Tibial nerve (tissue), 4 donors: ENCODE measurements around the gene SEMA3A.

Source experiments
- EP300 ChIP-seq, 2 donors: sonication (generic); formaldehyde crosslinking; IDR thresholded peaks; one replicate each; pipeline ENCODE4 v1.6.1; 2017; ENCODE audit warnings: antibody characterized with exemption in 2 of 2, mild to moderate bottlenecking in 1 of 2
- POLR2A ChIP-seq, 2 donors: fragments of 450-650 bp; IDR thresholded peaks; one replicate each; pipeline ENCODE4 v1.6.1; 2017; ENCODE audit warnings: antibody characterized with exemption in 2 of 2, mild to moderate bottlenecking in 2 of 2, moderate library complexity in 2 of 2
- TF ChIP-seq, protein P1 (sequence below), 5 experiments: fragments of 200-600 bp in 3 of 5; fragments of 450-650 bp in 2 of 5; sonication (generic) in 3 of 5; IDR thresholded peaks; one replicate each; pipeline ENCODE4 v1.5.1; 2016 to 2019; ENCODE audit warnings: antibody characterized with exemption in 5 of 5, mild to moderate bottlenecking in 3 of 5, moderate library complexity in 2 of 5

DNA sequence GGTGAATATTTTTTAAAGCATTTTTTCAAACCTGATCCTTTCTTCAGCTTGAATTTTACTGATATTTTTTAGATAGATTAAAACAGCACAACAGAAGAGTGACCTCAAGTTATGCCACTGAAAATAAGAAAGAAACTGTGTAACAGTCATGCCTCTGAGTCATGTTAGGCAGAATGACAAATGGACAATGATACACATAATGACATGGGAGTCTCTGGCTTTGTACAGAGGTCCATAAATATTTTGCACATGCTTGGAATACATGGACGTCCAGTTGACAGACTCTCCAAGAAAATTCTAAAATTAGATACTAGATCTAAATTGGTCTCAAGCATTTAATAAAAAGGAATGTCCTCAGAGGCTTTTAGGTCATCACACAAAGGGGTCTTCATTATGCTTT lies 21.9 kb upstream of the SEMA3A start:
- TF ChIP-seq, protein P1, sequence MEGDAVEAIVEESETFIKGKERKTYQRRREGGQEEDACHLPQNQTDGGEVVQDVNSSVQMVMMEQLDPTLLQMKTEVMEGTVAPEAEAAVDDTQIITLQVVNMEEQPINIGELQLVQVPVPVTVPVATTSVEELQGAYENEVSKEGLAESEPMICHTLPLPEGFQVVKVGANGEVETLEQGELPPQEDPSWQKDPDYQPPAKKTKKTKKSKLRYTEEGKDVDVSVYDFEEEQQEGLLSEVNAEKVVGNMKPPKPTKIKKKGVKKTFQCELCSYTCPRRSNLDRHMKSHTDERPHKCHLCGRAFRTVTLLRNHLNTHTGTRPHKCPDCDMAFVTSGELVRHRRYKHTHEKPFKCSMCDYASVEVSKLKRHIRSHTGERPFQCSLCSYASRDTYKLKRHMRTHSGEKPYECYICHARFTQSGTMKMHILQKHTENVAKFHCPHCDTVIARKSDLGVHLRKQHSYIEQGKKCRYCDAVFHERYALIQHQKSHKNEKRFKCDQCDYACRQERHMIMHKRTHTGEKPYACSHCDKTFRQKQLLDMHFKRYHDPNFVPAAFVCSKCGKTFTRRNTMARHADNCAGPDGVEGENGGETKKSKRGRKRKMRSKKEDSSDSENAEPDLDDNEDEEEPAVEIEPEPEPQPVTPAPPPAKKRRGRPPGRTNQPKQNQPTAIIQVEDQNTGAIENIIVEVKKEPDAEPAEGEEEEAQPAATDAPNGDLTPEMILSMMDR (IDR thresholded peaks at IDR 0.05), result no peak
- no peak for TF ChIP-seq POLR2A (IDR thresholded peaks at IDR 0.05)
- no peak for TF ChIP-seq EP300 (IDR thresholded peaks at IDR 0.05)
